ENCODE data around the gene FOXL1. TPM values are rescaled to one million over a fixed set of nuclear protein-coding genes. Genes with fewer than 3 reads are reported as not detected.

Gene FOXL1
- total RNA-seq, 1 donor from 2014 or later: 11.6 TPM

DNA sequence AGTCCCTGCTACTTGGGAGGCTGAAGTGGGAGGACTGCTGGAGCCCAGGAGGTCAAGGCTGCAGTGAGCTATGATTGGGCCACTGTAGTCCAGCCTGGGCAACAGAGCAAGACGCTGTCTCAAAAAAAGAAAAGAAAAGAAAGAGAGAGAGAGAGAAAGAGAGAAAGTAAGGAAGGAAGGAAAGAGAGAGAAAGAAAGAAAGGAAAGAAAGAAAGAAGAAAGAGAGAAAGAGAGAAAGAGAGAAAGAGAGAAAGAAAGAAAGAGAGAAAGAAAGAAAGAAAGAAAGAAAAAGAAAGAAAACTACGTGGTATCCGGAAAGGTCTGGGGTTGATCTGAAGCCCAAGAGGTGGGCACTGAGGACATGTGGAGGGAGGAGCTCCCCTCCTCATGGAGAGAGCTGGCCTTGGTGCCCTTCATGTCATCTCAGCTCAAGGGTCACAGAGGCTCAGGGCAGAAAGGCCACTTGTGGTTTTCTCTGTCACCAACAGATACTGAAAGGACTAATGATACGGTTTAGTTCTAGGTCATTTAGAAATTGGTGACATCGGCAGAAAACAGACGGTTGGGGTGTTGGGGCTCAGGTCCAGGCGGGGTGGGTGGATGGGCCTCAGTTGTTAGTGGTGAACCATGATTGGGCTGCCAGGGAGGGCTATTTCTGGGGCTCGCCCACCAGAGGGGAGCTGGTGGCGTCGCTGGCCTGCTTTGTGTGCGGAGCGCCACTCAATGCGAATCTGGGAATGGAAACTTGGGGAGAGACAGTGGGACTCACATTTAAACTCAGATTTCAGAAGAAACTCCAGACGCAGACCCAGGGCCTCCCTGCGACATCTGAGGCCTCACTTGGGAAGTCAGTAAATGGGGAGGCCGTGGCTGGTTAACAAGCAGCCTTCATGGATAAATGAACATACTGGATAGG is 44.6 kb downstream of the FOXL1 start:
- DNase-seq (ENCODE audit: low read depth): no peak
- TF ChIP-seq, protein P1, sequence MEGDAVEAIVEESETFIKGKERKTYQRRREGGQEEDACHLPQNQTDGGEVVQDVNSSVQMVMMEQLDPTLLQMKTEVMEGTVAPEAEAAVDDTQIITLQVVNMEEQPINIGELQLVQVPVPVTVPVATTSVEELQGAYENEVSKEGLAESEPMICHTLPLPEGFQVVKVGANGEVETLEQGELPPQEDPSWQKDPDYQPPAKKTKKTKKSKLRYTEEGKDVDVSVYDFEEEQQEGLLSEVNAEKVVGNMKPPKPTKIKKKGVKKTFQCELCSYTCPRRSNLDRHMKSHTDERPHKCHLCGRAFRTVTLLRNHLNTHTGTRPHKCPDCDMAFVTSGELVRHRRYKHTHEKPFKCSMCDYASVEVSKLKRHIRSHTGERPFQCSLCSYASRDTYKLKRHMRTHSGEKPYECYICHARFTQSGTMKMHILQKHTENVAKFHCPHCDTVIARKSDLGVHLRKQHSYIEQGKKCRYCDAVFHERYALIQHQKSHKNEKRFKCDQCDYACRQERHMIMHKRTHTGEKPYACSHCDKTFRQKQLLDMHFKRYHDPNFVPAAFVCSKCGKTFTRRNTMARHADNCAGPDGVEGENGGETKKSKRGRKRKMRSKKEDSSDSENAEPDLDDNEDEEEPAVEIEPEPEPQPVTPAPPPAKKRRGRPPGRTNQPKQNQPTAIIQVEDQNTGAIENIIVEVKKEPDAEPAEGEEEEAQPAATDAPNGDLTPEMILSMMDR (conservative IDR thresholded peaks at IDR 0.05; ENCODE audit: low read depth, low read length): no peak
- no peak overlapping the region for H3K4me3 ChIP-seq (ENCODE audit: low read depth, low read length)

DNA sequence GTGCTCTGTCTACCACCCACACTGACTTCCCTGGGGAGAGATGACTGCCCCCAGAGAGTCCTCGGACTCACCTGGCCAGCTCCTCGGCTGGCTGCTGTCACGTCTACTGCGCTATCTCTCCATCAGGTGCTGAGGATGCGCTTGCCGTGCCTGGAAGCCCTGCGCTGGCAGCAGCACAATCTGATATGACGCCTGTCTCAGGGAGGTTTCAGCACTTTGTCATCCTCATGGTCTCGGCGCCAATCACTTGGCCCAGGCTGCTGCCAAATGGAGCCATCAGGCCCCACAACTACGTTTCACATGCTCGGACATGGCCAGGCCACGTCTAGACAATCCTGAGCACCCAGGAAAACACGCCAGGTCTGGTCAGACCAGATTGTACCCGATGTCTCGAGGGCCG is 46.7 kb downstream of the FOXL1 start:
- DNase-seq (ENCODE audit: low read depth): no peak
- TF ChIP-seq, protein P1 (conservative IDR thresholded peaks at IDR 0.05; ENCODE audit: low read depth, low read length): no peak
- H3K4me3 ChIP-seq (ENCODE audit: low read depth, low read length): no peak overlapping the region

DNA sequence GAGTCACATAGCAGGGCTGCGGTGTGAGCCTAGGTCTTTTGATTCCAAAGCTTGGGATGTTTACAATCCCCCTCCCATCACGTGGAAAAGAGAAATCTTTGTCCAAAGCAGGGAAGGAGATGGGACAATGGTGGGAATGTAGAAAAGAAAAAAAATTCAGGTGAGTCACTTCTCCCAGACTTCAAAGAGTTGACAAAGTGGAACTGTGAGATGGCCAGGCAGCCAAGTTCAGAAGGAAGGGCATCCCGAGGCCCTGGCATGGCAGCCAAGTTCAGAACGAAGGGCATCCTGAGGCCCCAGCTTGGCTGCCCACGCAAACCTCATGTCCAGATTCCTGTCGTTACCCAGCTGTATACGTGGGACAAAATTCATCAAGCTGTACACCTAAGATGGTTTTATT is 47.5 kb downstream of the FOXL1 start:
- H3K4me3 ChIP-seq (ENCODE audit: low read depth, low read length): no peak overlapping the region
- TF ChIP-seq, protein P1 (conservative IDR thresholded peaks at IDR 0.05; ENCODE audit: low read depth, low read length): no peak
- no peak for DNase-seq (ENCODE audit: low read depth)

DNA sequence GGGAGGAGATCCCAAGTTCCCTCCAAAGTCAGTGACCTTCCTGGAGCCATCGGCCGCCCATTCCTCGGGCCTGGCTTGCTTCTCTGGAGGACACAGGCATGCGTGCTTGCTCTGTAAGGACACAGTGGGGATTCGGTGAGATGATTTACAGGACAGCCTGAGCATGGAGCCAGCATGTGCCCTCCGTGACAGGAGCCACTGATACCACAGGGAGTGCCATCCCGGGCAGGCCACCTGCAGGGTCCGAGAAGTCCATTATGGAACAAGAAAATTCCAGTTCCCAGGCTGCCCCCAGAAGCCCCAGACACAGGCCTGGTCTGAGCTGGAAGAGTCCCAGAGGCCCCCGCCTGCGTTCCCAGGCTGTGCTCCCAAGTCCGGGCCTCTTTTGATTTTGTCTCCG is 47.9 kb downstream of the FOXL1 start:
- no peak overlapping the region for H3K4me3 ChIP-seq (ENCODE audit: low read depth, low read length)

DNA sequence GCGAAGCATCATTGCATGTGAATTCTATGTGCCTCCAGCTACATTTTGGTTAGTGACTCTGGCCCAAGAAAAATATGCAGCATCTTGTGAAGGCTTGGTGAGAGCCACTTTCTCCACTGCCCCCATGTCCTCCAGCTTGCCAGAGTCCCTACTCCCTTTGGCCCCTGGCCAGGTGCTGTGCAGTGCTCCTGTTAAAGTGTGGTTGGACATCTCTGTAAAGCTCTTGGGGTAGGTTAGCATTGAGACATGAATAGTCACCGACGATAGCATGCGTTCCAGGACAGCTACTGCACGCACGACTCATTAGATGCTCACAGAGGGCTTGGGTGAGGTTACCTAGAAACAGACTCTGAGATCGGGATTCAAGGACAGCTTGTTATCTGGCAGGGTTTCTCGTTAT is 48.6 kb downstream of the FOXL1 start:
- TF ChIP-seq, protein P1 (conservative IDR thresholded peaks at IDR 0.05; ENCODE audit: low read depth, low read length): no peak
- DNase-seq (ENCODE audit: low read depth): no peak
- H3K4me3 ChIP-seq (ENCODE audit: low read depth, low read length): no peak overlapping the region

More for the DNA sequence above, 47.9 kb downstream of the FOXL1 start:
- TF ChIP-seq, protein P1 (conservative IDR thresholded peaks at IDR 0.05; ENCODE audit: low read depth, low read length): no peak
- DNase-seq (ENCODE audit: low read depth): no peak

DNA sequence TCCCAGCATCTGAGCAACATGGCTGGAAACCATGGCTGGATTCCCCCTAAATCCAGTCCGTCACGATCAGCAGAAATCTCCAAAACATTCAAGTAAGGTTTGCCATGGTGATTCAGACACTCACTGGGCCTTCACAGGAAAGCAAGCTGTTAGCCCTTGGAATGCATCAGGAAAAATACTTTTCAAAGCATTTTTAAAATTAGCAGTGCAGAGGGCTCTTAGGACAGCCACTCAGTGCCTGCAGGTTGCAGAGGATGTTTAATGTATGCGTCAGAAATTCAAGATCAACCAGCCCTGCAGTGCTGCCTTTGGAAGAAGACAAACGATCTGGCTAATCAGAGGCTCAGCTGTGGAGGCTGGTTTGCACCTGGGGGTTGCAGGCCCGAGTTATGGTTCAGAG is 50.3 kb downstream of the FOXL1 start:
- no peak for DNase-seq (ENCODE audit: low read depth)
- no peak overlapping the region for H3K4me3 ChIP-seq (ENCODE audit: low read depth, low read length)
- TF ChIP-seq, protein P1 (conservative IDR thresholded peaks at IDR 0.05; ENCODE audit: low read depth, low read length): no peak

DNA sequence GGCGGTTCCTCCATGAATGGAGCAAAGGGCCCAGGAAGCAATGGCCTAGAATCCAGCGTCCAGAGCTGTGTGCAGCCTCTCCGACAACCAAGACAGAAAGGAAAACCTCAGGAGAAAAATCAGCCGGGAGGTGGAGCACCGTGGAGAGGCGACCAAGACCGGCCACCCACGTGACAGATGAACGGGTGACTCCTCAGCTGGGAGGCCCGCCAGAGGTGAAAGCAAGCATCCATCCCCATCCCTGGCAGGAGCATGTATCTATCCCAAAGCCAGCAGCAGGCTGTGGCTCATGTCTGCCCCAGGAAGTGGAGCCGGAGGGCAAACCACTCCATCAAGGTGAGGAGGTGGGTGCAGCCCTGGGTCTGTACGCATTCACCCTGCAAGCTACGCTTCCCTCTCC is 52.1 kb downstream of the FOXL1 start:
- no peak for DNase-seq (ENCODE audit: low read depth)
- TF ChIP-seq, protein P1 (conservative IDR thresholded peaks at IDR 0.05; ENCODE audit: low read depth, low read length): no peak
- H3K4me3 ChIP-seq (ENCODE audit: low read depth, low read length): no peak overlapping the region
